GM12878 (cell line): ENCODE data around the gene USP21. TPM values are rescaled to one million over a fixed set of nuclear protein-coding genes. Genes with fewer than 3 reads are reported as not detected.

Experiments
- ATAC-seq: fragments of 200-7000 bp; cut with Tn5 transposase; 3 replicates; pipeline ENCODE4 v1.9.1; 2020; ENCODE audit warnings: mild to moderate bottlenecking, moderate library complexity
- BruUV-seq: library from RNA; stranded (reverse); fragments of 400-500 nt; replicated peaks from 2 replicates; lab custom pipeline; 2021; lab: Mats Ljungman, UMichigan
- CTCF ChIA-PET: fragments of 300-600 bp; sonication (Branson Sonifier 250); formaldehyde crosslinking; extraction: SDS; loops from one replicate; lab custom pipeline; 2021; ENCODE audit warnings: inconsistent platforms; lab: Yijun Ruan, JAX
- POLR2A ChIA-PET: fragments of 350-600 bp; formaldehyde crosslinking; extraction: SDS; loops from one replicate; lab custom pipeline; 2021; ENCODE audit warnings: inconsistent platforms; lab: Charles Lee
- RAD21 ChIA-PET: fragments of 300-600 bp; sonication (Branson Sonifier 250); formaldehyde crosslinking; loops from one replicate; lab custom pipeline; 2023; ENCODE audit warnings: antibody characterized with exemption; ENCODE audit not compliant: unreplicated experiment; lab: Charles Lee
- SMC1A ChIA-PET: fragments of 300-600 bp; sonication (Branson Sonifier 250); formaldehyde crosslinking; loops from one replicate; lab custom pipeline; 2023; ENCODE audit not compliant: unreplicated experiment, uncharacterized antibody; lab: Charles Lee
- DNase-seq: peaks from one replicate; pipeline ENCODE4 v3.0.0-alpha.2; 2011; ENCODE audit warnings: low read depth, low spot score
- FAIRE-seq: peaks from 3 replicates; lab custom pipeline; 2011; peaks lifted over from hg19 to GRCh38; lab: Jason Lieb, UNC
- H2AFZ ChIP-seq: 2 replicates; pipeline ENCODE4 v1.6.0; 2011; ENCODE audit warnings: low read depth, low read length, control low read depth; ENCODE audit not compliant: control insufficient read depth
- H3K27ac ChIP-seq: 2 replicates; pipeline ENCODE4 v1.5.1; 2011; ENCODE audit warnings: control low read depth; ENCODE audit not compliant: control insufficient read depth, insufficient read depth
- H3K27me3 ChIP-seq, 2 experiments: replicated peaks in 1 of 2; 2 replicates each; pipeline versions ENCODE4 v1.6.0 to v1.6.1; 2011; ENCODE audit warnings: low read length in 1 of 2; ENCODE audit not compliant: control insufficient read depth in 2 of 2, insufficient read depth in 2 of 2
- H3K36me3 ChIP-seq, 2 experiments: 2 replicates each; pipeline ENCODE4 v1.5.1; 2011; ENCODE audit warnings: low read length in 1 of 2; ENCODE audit not compliant: control insufficient read depth in 2 of 2, insufficient read depth in 2 of 2
- H3K4me1 ChIP-seq: 2 replicates; pipeline ENCODE4 v1.6.1; 2011; ENCODE audit warnings: mild to moderate bottlenecking, low read length, moderate library complexity, mixed read lengths; ENCODE audit not compliant: control insufficient read depth, insufficient read depth
- H3K4me2 ChIP-seq: 2 replicates; pipeline ENCODE4 v1.6.0; 2011; ENCODE audit warnings: control low read depth; ENCODE audit not compliant: control insufficient read depth, insufficient read depth
- H3K4me3 ChIP-seq: fragments of 200-600 bp; sonication (generic); 2 replicates; pipeline ENCODE4 v1.5.1; 2016
- H3K79me2 ChIP-seq: 2 replicates; pipeline ENCODE4 v1.6.0; 2011; ENCODE audit warnings: low read length; ENCODE audit not compliant: control insufficient read depth, insufficient read depth
- H3K9ac ChIP-seq: 2 replicates; pipeline ENCODE4 v1.8.0; 2011; ENCODE audit warnings: low read length, control low read depth, mixed read lengths; ENCODE audit not compliant: control insufficient read depth, insufficient read depth
- H3K9me3 ChIP-seq: replicated peaks from 3 replicates; pipeline ENCODE4 v1.5.1; 2011; ENCODE audit warnings: mild to moderate bottlenecking, low read length; ENCODE audit not compliant: control insufficient read depth, insufficient read depth
- H4K20me1 ChIP-seq: 2 replicates; pipeline ENCODE4 v1.6.0; 2011; ENCODE audit not compliant: control insufficient read depth, insufficient read depth
- CBX5 ChIP-seq: sonication (generic); IDR thresholded peaks from 2 replicates; pipeline ENCODE4 v1.6.1; 2016; ENCODE audit warnings: low read depth, moderate library complexity, mild to moderate bottlenecking, inconsistent platforms
- NR2C1 ChIP-seq: fragments of 450-650 bp; IDR thresholded peaks from 2 replicates; pipeline ENCODE4 v1.6.1; 2017; ENCODE audit warnings: antibody characterized with exemption, mild to moderate bottlenecking, moderate library complexity
- ZNF207 ChIP-seq: fragments of 450-650 bp; IDR thresholded peaks from 2 replicates; pipeline ENCODE4 v1.6.1; 2014; ENCODE audit warnings: antibody characterized with exemption, mild to moderate bottlenecking, borderline replicate concordance
- ZZZ3 ChIP-seq: IDR thresholded peaks from 2 replicates; pipeline ENCODE4 v1.6.1; 2011; ENCODE audit warnings: low read depth; ENCODE audit not compliant: control insufficient read depth, insufficient read length
- WGBS: methylation state at CpG from one replicate; pipeline ENCODE4 v1.1.6; 2016; ENCODE audit warnings: low lambda C conversion rate; ENCODE audit not compliant: insufficient replicate concordance, insufficient coverage; ENCODE audit errors: missing lambda C conversion rate; 5-methylcytosine and 5-hydroxymethylcytosine counted together
- in situ Hi-C: fragments of 300-500 bp; cut with MboI; formaldehyde crosslinking; loops from 9 replicates; pipeline ENCODE4 v1.14.3; 2018; ENCODE audit warnings: mixed read lengths
- intact Hi-C: fragments of 100-400 bp; cut with micrococcal nuclease; formaldehyde crosslinking; loops from one replicate; pipeline ENCODE4 v1.14.2; 2022; ENCODE audit not compliant: unreplicated experiment
- polyA plus RNA-seq, 11 experiments: library from polyadenylated mRNA; depleted of rRNA in 4 of 11; unstranded in 6 of 11; stranded (reverse) in 5 of 11; fragments of >200 nt; fragmentation: Nextera tagmentation in 4 of 11; fragmentation: Illumina TruSeq in 1 of 11; extraction: Ambion mirVana in 4 of 11; extraction: Trizol in 1 of 11; gene quantifications; 1 replicate in 1 of 11; 2 replicates in 10 of 11; pipeline versions ENCODE4 v1.2.1 to v1.2.3, GENCODE V29; 2011 to 2016; ENCODE audit warnings: inconsistent platforms in 2 of 11, missing spikeins in 2 of 11, low read depth in 1 of 11
- total RNA-seq, 4 experiments: library from RNA; depleted of rRNA in 3 of 4; stranded (reverse); fragments of >200 nt in 3 of 4; fragmentation: Illumina TruSeq in 1 of 4; extraction: Trizol in 1 of 4; gene quantifications; 2 replicates each; pipeline versions ENCODE4 v1.2.1 to v1.2.3, GENCODE V29; 2013 to 2021
- TF ChIP-seq, protein P1 (sequence below): fragments of 450-650 bp; IDR thresholded peaks from 2 replicates; pipeline ENCODE4 v1.6.1; 2016; ENCODE audit warnings: mild to moderate bottlenecking, moderate library complexity, borderline replicate concordance

USP21 gene
- total and polyA plus RNA-seq, 10 of the 15 experiments (the other 5 are each of a cell fraction or from before 2014, with no cell fraction given): 3.2 to 28.6 (median 16.6) TPM

DNA sequence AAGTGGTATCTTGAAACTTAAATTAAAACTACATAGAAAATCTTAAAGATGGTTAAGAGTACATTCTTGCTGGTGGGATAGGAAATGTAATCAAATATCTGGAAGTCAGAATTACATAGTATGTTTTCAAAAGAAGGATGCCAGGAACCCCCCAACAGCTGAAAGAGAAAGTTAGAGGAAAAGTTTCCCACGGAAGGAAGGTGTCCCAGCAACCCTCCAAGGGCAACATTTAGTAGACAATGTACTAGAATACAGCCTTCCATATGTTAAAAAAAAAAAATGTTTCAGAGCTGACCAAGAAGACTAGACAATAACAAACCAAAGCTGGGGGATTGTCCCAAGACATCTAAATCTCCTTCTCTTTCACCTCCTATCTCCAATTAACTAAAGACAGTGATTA is 29.0 kb upstream of the USP21 start:
- BruUV-seq: no TSS peak

More for the DNA sequence above, 29.0 kb upstream of the USP21 start:
- no peak for FAIRE-seq
- Histone ChIP-seq H3K9me3 (no peaks in the 10 kb centered on the region), H3K9ac (no peak overlapping the region), H3K27ac (no peak overlapping the region), H3K79me2 (peaks cover 50% of the 10 kb centered on the region), H2AFZ (no peak overlapping the region), H3K4me1 (peaks cover 3% of the 10 kb centered on the region), H4K20me1 (no peaks in the 10 kb centered on the region; the same call in 1 of the 2 replicates), H3K36me3 (peaks cover 0 to 14% of the 10 kb centered on the region in 2 experiments; a peak in 2 of 4 replicates), H3K4me3 (peak overlapping the region; percentile 93; the same call in 1 of the 2 replicates), H3K4me2 (no peak overlapping the region), H3K27me3 (no peaks in the 10 kb centered on the region)
- 100% methylated on average over 1 of the region's 1 CpG for WGBS
- SMC1A ChIA-PET: interaction anchor here (1.2 to 1.6 kb wide), 2 partner anchors 9 to 28 kb away, joined by 3 to 4 read pairs; no protein-coding TSS in a partner anchor
- CTCF ChIA-PET: interaction anchor here (0.7 to 1.8 kb wide), 3 partner anchors 11 to 252 kb away, joined by 3 to 7 read pairs (median 4); no protein-coding TSS in a partner anchor
- POLR2A ChIA-PET: interaction anchor here (0.6 to 0.7 kb wide), 2 partner anchors 27 to 36 kb away, joined by 3 read pairs; no protein-coding TSS in a partner anchor
- no peak for DNase-seq
- intact Hi-C loops (no loop called here), in situ Hi-C loops (no loop called here)
- no peak for ATAC-seq
- RAD21 ChIA-PET: no interaction called here
- no peak for TF ChIP-seq ZNF207
- no peak for TF ChIP-seq NR2C1
- TF ChIP-seq ZZZ3: no peak
- TF ChIP-seq CBX5: no peak
- TF ChIP-seq, protein P1, sequence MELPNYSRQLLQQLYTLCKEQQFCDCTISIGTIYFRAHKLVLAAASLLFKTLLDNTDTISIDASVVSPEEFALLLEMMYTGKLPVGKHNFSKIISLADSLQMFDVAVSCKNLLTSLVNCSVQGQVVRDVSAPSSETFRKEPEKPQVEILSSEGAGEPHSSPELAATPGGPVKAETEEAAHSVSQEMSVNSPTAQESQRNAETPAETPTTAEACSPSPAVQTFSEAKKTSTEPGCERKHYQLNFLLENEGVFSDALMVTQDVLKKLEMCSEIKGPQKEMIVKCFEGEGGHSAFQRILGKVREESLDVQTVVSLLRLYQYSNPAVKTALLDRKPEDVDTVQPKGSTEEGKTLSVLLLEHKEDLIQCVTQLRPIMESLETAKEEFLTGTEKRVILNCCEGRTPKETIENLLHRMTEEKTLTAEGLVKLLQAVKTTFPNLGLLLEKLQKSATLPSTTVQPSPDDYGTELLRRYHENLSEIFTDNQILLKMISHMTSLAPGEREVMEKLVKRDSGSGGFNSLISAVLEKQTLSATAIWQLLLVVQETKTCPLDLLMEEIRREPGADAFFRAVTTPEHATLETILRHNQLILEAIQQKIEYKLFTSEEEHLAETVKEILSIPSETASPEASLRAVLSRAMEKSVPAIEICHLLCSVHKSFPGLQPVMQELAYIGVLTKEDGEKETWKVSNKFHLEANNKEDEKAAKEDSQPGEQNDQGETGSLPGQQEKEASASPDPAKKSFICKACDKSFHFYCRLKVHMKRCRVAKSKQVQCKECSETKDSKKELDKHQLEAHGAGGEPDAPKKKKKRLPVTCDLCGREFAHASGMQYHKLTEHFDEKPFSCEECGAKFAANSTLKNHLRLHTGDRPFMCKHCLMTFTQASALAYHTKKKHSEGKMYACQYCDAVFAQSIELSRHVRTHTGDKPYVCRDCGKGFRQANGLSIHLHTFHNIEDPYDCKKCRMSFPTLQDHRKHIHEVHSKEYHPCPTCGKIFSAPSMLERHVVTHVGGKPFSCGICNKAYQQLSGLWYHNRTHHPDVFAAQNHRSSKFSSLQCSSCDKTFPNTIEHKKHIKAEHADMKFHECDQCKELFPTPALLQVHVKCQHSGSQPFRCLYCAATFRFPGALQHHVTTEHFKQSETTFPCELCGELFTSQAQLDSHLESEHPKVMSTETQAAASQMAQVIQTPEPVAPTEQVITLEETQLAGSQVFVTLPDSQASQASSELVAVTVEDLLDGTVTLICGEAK: no peak
